Lower leg skin (tissue), 3 donors: Measurements from ENCODE around the gene DLGAP1.

Experiments used
- CTCF ChIP-seq, 3 donors: fragments of 450-650 bp; IDR thresholded peaks; one replicate each; pipeline ENCODE4 v1.5.1; 2016; ENCODE audit warnings: antibody characterized with exemption in 3 of 3, mild to moderate bottlenecking in 3 of 3, moderate library complexity in 2 of 3
- POLR2A ChIP-seq, 2 donors: fragments of 450-650 bp; IDR thresholded peaks; one replicate each; pipeline ENCODE4 v1.6.1; 2016 to 2017; ENCODE audit warnings: antibody characterized with exemption in 2 of 2, mild to moderate bottlenecking in 1 of 2, moderate library complexity in 1 of 2

DNA sequence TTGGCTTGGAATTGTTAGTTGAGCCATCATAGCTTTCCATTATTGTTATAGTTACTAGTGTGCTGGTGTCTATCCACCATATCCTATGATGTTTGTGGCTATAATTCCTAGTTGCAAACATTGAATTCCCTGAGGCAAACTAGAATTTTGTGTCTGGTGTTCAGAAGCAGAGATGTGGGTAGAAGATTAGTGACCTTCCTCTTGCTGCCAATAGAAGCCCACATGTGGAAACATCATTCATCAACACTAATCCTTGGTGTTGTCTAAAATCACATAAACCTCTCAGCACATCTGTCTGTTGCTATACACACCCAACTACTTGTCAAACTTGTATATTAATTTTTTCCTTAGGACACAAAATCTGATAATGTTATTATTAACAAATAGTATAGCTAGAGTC, 631.0 kb downstream of the DLGAP1 start:
- TF ChIP-seq POLR2A (IDR thresholded peaks at IDR 0.05) (no peak), CTCF (IDR thresholded peaks at IDR 0.05) (no peak)
